NCI-H146 treated with DMSO at 0.1 percent for 48 hours (cell line): ENCODE measurements around the gene ZBTB4.
"Not testable (repeated sequence)": the region's sequence is repeated elsewhere in the genome, so short reads cannot be mapped to it uniquely, and the experiment has no call there.

ENCODE experiments used
- DNase-seq: peaks from one replicate; lab custom pipeline; 2025; ENCODE audit not compliant: unreplicated experiment; lab: John Stamatoyannopoulos, UW

The ZBTB4 gene

DNA sequence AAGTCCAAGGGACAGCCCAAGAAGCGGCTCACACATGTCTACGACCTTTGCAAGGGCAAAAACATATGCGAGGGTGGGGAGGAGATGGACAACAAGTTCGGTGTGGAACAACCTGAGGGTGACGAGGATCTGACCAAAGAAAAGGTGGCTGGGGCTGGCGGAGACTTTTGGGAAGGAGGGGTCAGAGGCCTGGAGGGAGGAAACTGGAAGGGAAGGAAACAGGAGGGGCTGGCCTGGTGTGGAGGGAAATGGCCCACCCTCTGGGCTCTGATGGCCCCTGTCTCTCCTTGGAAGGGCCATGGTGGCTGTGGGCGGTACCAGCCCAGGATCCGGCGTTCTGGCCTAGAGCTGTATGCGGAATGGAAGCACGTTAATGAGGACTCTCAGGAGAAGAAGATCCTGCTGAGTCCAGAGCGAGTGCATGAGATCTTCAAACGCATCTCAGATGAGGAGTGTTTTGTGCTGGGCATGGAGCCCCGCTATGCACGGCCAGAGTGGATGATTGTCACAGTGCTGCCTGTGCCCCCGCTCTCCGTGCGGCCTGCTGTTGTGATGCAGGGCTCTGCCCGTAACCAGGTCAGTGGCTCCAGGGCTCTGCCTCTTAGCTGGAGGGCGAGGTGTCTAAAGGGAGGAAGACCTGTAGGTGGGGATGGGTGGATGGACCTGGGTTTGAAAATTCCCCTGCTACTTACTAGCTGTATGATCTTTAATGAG, 17.2 kb upstream of the ZBTB4 start:
- no peak for DNase-seq

- DNase-seq: no peak
Measured at GRCh38 chr17:7495906-7496434, 16.5 kb upstream of the ZBTB4 start.

- DNase-seq: no peak
Measured at GRCh38 chr17:7493941-7494340, 14.5 kb upstream of the ZBTB4 start.

- no peak for DNase-seq
Measured at GRCh38 chr17:7491583-7491982, 12.2 kb upstream of the ZBTB4 start.

DNA sequence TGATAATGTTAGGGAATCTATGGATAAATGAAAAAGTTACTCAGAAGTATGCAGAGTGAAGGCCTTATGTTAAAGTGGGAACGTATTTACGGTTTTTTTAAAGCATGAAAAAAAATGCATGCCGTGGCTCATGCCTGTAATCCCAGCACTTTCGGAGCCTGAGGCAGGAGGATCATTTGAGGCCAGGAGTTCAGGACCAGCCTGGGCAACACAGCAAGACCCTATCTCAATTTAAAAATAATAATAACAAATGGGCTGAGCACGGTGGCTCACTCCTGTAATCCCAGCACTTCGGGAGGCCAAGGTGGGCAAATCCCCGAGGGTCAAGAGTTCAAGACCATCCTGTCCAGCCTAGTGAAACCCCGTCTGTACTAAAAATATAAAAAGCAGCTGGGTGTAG, 10.7 kb upstream of the ZBTB4 start:
- no peak for DNase-seq

DNA sequence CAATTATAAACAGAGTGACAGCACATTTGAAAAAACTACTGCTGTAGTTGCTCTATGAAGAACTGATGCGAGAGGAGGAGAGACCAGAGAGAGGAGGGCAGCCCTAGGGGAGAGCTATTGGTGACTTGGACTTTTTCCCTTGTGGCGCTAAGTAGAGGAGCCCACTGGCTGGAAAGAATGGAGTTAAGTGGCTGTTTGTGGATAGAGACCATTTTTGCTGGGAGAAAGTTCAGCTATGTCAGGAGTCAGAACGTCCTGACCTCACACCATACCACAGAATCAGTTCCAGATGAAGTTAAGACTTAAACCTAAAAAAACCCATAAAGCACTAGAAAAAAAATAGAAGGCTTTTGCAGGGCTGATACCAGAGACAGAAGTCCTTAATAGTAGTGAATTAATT, 6.8 kb upstream of the ZBTB4 start:
- no peak for DNase-seq

DNA sequence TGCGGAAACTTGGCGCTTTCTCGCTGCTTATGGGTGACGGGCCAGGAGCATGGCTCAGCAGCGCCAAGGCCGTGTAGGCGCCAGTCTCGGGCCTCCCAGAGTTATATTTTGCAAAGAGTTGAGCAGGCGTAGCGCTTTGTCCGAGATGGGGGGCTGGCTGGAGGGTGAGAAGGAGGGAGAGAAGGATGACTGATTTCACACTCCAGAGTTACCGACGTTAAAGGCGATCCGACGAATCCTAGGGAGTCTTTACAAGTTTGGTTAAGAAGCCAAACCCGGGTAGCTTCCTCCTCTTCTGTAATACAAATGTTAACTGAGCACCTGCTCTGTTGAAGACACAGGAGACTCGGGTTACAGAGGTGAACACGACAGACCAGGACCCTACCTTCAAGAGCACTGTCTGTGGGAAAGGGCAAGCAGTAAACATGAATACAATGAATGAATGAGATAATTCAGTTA, 5.5 kb upstream of the ZBTB4 start:
- peak; percentile 15 for DNase-seq

DNA sequence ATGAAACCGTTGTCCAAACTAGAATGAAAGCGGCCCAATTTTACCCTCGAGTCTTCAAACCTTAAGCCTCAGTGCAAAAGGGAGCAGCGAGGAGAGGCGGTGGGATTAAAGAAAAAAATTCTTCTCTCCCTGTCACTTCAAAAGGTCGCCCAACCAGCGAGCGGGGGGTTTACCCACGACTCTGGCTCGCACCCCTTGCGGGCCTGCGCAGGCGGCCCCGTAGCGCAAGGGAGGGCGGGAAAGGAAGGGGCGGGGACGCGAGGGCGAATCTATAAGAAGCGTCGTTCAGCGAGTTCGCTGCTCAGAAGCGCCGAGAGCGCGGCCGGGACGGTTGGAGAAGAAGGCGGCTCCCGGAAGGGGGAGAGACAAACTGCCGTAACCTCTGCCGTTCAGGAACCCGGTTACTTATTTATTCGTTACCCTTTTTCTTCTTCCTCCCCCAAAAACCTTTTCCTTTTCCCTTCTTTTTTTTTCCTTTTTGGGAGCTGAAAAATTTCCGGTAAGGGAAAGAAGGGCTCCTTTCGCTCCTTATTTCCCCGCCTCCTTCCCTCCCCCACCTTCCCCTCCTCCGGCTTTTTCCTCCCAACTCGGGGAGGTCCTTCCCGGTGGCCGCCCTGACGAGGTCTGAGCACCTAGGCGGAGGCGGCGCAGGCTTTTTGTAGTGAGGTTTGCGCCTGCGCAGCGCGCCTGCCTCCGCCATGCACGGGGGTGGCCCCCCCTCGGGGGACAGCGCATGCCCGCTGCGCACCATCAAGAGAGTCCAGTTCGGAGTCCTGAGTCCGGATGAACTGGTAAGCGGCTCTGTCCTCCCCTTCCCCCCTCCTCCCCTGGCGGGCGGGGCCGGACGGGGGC, 4.9 kb upstream of the ZBTB4 start, which contains the start of gene POLR2A:
Gene POLR2A (plus strand): TSS at position 300 of the 852 bp plus-strand sequence.
- peak; percentile 90 for DNase-seq

- peak; percentile 89 for DNase-seq
Measured at GRCh38 chr17:7483255-7484066, 4.0 kb upstream of the ZBTB4 start.

- DNase-seq: not testable (repeated sequence)
Measured at GRCh38 chr17:7482742-7483088, 3.3 kb upstream of the ZBTB4 start.

GRCh38 chr17:7481842-7482741, 2.7 kb upstream of the ZBTB4 start:
- not testable (repeated sequence) for DNase-seq

DNA sequence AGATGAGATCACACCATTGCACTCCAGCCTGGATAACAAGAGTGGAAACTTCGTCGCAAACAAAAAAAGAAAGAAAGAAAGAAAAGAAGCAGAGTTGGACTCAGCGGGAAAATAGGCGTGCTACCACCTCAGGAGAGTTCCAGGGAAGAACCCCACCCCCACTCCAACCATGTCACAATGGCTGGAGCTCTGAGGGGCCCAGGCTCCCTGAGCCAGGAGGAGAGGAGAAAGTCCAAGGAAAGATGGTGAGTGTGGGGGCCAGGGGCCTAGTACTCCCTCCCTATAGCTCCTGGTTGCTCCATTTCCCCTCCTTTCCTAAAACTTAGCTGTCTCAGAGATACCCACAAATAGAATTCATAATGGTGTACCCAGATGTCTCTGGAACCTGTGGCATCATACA, 1.8 kb upstream of the ZBTB4 start, which contains the start of gene SLC35G6:
Gene SLC35G6 (plus strand): TSS at position 172 of the 400 bp plus-strand sequence. CDS start 71 bp downstream, at position 243.
- DNase-seq: not testable (repeated sequence)

DNA sequence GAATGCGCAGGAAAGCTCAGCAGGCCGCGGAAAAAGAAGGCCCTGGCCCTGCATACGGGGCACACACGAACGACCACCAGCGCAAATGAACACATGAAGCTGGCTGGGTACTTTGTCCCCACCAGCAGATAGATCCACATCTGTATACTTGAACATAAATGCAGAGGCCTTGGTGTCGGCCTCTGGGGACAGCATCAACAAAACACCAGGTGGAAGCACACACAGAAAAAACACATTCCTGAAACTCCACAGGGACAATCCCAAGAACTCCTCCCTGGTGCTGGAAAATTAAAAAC, 606 bp upstream of the ZBTB4 start:
- no peak for DNase-seq

- DNase-seq: no peak
Measured at GRCh38 chr17:7478276-7479212, 887 bp downstream of the ZBTB4 start.

DNA sequence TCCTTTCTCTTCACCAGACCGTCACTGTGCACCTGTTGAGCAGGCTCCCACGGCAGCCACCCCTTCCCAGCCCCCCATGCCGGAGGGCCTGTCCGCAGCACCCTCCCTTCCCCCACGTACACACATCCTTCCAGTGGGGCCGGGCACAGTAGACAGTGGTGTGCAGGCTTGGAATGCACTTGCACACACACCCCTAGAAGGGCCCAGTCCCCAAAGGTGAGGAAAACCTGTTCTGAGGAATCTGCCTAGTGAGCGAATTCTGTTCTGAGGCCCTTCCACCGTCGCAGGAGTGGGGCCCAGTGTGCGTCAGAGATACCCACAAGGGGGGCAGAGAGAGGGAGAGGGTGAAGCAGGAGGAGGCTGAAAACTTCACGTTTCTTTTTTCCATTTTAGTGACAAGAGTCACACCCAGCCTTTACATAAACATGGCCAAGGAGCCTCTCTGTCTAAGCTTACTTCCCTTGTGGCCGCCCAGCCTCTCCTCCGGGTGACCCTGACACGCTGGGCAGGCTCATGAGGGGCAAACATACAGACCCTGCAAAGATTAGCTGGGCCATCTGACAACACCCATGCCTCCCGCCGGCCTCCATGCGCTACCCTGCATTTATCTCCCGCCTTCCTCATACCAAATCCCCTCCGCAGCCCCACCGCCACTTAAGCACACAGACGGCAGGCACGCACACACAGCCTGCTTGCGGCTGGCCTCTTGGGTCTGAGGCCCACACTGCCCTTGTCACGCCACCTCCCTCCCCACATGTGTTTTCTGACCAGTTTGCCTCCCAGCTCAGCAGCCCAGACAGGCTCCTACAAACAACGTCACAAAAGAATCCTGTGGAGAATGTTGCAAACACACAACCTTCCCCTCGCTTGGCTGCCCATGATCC, 1.8 kb downstream of the ZBTB4 start:
- no peak for DNase-seq

DNA sequence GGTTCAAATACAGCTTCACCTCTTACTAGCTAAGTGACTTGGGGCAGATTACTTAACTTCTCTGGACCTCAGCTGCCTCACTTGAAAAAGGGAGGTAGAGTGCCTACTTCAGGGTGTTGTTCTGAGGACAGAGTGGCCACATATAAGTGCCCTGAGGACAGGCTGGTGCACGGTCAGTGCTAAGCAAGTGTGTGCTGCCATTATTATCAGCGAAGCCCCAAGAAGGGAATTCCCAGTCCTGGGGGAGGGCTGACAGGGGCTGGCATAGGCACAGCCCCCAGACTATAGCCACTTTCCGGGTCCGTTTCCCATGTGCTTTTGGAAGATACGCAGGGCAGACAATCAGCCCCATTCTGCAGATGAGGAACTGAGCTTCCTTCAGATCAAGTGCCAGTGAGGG, 2.5 kb downstream of the ZBTB4 start:
- no peak for DNase-seq

- DNase-seq: no peak
Measured at GRCh38 chr17:7476494-7476893, 2.9 kb downstream of the ZBTB4 start.

- DNase-seq: no peak
Measured at GRCh38 chr17:7475764-7476422, 3.5 kb downstream of the ZBTB4 start.
